ENCODE measurements around the gene TDRD9. TPM values are rescaled to one million over a fixed set of nuclear protein-coding genes. Genes with fewer than 3 reads are reported as not detected.

TDRD9 gene
- total RNA-seq, 1 donor from 2014 or later, result 0.53 TPM

DNA sequence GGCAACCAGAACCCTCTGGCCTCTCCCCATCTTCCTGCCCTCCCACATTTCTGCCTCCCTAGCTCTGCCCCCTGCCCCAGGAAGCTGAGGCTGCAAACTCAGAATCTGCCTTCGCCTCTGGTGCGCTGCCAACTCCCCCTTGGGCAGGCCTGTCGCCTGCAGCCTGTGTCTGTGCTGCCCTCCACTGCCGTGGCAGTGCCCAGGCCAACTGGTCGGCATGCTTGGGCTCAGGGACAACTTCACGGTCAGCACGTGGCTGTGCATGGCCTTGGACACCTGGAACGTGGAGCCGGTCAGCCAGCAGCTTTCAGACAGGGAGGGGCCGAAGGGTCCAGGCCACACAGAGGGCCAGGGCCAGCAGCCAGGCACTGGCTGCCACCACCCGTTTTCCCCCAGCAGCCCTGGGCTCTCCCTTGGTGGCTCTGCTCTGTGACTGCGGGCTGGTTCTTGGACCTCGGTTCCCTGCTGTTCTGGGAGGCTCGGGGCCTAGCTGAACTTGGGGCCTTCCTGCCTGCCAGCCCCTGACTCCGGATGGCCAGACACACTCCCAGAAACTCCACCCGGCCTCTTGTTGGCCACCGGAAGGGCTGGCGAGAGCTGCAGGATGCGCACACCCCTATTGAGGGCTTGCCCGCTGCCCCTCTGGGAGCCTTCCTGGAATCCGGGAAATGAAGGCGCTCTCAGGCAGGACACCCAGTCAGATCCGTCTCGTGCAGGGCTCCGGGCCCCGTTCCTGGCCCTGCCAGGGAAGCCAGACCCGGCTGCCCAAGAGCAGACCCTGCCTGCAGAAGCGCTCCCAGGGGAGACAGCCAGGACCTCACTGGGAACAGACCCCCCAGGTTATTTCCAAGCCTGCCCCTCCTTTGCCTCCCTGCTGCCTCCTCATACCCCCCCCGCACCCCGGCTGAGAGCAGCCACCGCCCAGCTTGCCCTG is 46.7 kb upstream of the TDRD9 start:
- no peak for TF ChIP-seq CTCF (IDR thresholded peaks at IDR 0.05; ENCODE audit: insufficient read depth, low read length, severe bottlenecking)
- peaks cover 2% of the 10 kb centered on the region for H3K27me3 ChIP-seq (ENCODE audit: control insufficient read depth, insufficient read depth, low read length)
- no peak for DNase-seq (ENCODE audit: low read depth)
- FAIRE-seq, result no peak
- H3K4me3 ChIP-seq (ENCODE audit: low read depth, low read length), result no peak overlapping the region
- H3K36me3 ChIP-seq (ENCODE audit: control insufficient read depth, insufficient read depth, low read length), result no peaks in the 10 kb centered on the region

DNA sequence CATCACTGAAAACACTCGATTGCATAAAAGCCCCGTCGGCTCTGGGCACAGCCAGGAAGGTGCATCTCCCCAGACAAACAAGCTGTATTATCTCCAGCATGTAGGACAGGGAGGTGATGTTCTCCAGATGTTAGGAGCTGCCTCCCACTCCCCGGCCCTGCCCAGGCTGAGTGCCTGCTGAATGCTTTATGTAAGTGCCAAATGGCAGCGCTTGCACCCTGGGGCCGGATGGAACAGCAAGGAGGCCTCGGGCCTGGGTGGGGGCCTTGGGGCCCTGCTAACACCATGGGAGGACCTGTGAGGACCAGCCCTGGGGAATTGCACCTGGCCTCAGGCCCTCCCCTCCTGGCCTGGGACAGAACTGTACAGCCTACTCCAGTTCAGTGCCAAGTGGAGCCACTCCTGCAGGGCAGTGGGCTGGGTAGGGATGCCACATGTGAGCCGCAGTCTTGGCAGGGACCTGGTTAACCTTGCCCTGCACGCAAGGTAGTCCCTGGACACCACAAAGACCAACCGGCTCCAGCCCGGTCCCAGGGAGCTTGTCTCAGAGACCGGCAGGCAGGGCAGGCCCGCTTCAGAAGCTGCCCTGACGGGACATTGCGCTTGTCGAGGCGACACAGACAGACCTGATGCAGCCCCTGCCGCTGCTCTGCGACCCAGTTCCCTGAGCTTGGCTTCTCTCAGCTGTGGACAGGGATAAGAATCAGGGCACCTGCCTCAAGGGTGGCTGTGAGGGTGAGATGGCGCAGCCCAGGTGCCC is 45.6 kb upstream of the TDRD9 start:
- Histone ChIP-seq H3K36me3 (ENCODE audit: control insufficient read depth, insufficient read depth, low read length) (no peaks in the 10 kb centered on the region), H3K4me3 (ENCODE audit: low read depth, low read length) (no peak overlapping the region), H3K27me3 (ENCODE audit: control insufficient read depth, insufficient read depth, low read length) (peaks cover 3% of the 10 kb centered on the region)
- DNase-seq (ENCODE audit: low read depth) (no peak), FAIRE-seq (no peak)
- TF ChIP-seq CTCF (IDR thresholded peaks at IDR 0.05; ENCODE audit: insufficient read depth, low read length, severe bottlenecking), result no peak

DNA sequence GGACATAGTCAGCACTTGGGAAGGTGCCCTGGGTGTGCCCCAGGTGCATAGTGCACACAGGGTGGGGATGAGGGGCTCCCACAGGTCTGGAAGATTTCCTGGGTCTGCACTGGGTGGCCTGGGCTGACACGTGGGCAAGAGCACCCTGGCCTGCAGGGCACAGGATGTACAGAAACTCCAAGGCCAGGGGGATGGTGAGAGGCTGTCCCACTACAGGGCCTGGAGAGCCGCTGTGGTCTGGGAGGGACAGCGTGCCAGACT is 45.1 kb upstream of the TDRD9 start:
- no peaks in the 10 kb centered on the region for H3K36me3 ChIP-seq (ENCODE audit: control insufficient read depth, insufficient read depth, low read length)
- H3K27me3 ChIP-seq (ENCODE audit: control insufficient read depth, insufficient read depth, low read length), result peaks cover 3% of the 10 kb centered on the region
- TF ChIP-seq CTCF (IDR thresholded peaks at IDR 0.05; ENCODE audit: insufficient read depth, low read length, severe bottlenecking), result no peak
- DNase-seq (ENCODE audit: low read depth), result no peak
- no peak overlapping the region for H3K4me3 ChIP-seq (ENCODE audit: low read depth, low read length)
- FAIRE-seq, result no peak

DNA sequence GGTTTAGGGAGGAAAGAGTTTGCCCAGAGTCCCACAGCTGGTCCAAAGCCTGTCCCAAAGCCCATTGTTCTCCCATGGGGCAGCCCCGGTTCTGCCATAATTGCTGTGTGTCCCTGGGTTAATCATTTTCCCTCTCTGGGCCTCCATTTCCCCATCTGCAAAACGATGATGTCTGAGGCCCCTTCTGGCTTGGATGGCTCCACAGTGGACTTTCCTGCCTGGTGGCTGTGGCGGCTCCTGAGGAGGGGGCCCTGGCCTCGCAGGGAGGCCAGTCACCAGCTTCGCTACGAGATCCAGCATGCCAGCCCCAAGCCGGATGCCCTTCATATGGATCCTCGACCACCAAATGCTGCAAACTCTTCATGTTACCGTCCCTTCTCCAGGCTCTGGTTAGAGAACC is 43.4 kb upstream of the TDRD9 start:
- DNase-seq (ENCODE audit: low read depth) (no peak), FAIRE-seq (no peak)
- H3K27me3 ChIP-seq (ENCODE audit: control insufficient read depth, insufficient read depth, low read length), result peaks cover 3% of the 10 kb centered on the region
- H3K36me3 ChIP-seq (ENCODE audit: control insufficient read depth, insufficient read depth, low read length), result no peaks in the 10 kb centered on the region
- TF ChIP-seq CTCF (IDR thresholded peaks at IDR 0.05; ENCODE audit: insufficient read depth, low read length, severe bottlenecking), result no peak
- H3K4me3 ChIP-seq (ENCODE audit: low read depth, low read length), result no peak overlapping the region

DNA sequence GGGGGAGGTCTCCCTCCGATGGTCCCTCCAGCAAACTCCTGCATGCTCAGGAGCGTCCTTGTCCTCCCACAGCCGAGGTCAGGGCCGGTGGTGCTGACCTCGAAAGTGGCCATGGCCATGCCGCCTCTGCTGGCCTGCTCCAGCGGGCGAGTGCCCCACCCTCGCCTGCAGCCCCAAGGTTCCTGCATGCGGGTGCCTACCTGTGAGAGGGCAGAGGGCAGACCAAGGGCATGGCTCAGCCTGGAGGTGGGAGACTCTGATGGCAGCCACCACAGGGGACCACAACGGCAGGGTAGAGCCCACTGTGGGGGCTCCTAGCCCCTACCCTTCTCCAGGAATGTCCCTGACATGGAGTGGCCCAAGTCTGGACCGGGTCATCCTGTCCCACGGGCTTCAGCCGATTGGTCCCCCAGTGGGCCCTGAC is 42.7 kb upstream of the TDRD9 start:
- DNase-seq (ENCODE audit: low read depth) (no peak), FAIRE-seq (no peak)
- Histone ChIP-seq H3K27me3 (ENCODE audit: control insufficient read depth, insufficient read depth, low read length) (peaks cover 3% of the 10 kb centered on the region), H3K4me3 (ENCODE audit: low read depth, low read length) (no peak overlapping the region), H3K36me3 (ENCODE audit: control insufficient read depth, insufficient read depth, low read length) (no peaks in the 10 kb centered on the region)
- TF ChIP-seq CTCF (IDR thresholded peaks at IDR 0.05; ENCODE audit: insufficient read depth, low read length, severe bottlenecking), result no peak
